ENCODE data around the gene NOP56.

Gene NOP56

DNA sequence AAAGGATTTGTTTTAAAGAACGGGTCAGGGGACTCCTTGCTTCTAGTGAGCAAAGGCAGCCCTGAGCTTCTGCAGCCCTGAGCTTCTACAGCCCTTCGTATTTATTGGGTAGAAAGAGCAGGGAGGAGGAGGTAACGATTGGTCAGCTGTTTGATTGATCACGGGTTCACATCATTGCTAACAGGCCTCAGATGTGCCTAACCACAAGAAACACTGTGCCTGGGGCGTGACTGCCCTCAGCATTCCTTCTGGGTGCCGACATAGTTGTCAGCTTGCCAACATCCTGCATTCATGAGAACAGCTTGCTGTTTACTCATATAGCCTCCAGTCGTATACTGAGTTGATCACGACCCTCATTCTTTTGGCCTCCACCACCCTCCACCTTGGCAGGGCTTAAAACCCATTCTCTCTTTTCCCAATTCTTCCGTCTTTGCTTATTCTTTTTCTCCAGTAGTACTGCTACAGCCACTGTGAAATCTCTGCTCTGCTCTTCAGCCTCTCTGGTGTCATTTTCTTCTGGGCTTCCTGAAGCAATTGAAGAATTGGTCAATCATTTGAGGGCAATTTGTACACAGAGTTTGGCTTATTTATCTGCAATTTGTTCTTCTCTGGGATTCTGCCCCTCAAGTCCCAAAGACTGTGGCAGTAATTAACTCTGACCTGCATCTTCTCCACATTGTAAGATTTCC, 25.4 kb upstream of the NOP56 start:
- H3K27ac ChIP-seq (ENCODE audit: low read length), result no peak overlapping the region
- no peaks in the 10 kb centered on the region for H3K79me2 ChIP-seq (ENCODE audit: insufficient read depth, low read length)
- DNase-seq (no peak), ATAC-seq (ENCODE audit: insufficient read depth, low read depth) (no peak)
- H3K4me2 ChIP-seq (ENCODE audit: insufficient read depth, low read length), result no peak overlapping the region
- no peaks in the 10 kb centered on the region for H3K9me3 ChIP-seq (ENCODE audit: insufficient read depth, low read length, severe bottlenecking)
- no peak overlapping the region for H3K4me3 ChIP-seq (ENCODE audit: low read depth in 1 of 2, low read length in 2 of 2)
- peaks cover 13% of the 10 kb centered on the region for H3K27me3 ChIP-seq (ENCODE audit: insufficient read depth, low read length, poor library complexity)
- no peaks in the 10 kb centered on the region for H4K20me1 ChIP-seq (ENCODE audit: insufficient read depth, low read length)
- no peaks in the 10 kb centered on the region for H3K36me3 ChIP-seq (ENCODE audit: insufficient read depth, low read length)
- no peak overlapping the region for H3K9ac ChIP-seq (ENCODE audit: low read depth, low read length)
- TF ChIP-seq, protein P1, sequence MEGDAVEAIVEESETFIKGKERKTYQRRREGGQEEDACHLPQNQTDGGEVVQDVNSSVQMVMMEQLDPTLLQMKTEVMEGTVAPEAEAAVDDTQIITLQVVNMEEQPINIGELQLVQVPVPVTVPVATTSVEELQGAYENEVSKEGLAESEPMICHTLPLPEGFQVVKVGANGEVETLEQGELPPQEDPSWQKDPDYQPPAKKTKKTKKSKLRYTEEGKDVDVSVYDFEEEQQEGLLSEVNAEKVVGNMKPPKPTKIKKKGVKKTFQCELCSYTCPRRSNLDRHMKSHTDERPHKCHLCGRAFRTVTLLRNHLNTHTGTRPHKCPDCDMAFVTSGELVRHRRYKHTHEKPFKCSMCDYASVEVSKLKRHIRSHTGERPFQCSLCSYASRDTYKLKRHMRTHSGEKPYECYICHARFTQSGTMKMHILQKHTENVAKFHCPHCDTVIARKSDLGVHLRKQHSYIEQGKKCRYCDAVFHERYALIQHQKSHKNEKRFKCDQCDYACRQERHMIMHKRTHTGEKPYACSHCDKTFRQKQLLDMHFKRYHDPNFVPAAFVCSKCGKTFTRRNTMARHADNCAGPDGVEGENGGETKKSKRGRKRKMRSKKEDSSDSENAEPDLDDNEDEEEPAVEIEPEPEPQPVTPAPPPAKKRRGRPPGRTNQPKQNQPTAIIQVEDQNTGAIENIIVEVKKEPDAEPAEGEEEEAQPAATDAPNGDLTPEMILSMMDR (IDR thresholded peaks at IDR 0.05; ENCODE audit: borderline replicate concordance, extremely low read depth, low read length, poor library complexity, severe bottlenecking), result no peak
- no peak for TF ChIP-seq EZH2 (IDR thresholded peaks at IDR 0.05; ENCODE audit: borderline replicate concordance, low read depth, low read length, severe bottlenecking)
- H3K4me1 ChIP-seq (ENCODE audit: insufficient read depth, low read length), result no peaks in the 10 kb centered on the region
- H2AFZ ChIP-seq (ENCODE audit: low read depth, low read length), result no peak overlapping the region

DNA sequence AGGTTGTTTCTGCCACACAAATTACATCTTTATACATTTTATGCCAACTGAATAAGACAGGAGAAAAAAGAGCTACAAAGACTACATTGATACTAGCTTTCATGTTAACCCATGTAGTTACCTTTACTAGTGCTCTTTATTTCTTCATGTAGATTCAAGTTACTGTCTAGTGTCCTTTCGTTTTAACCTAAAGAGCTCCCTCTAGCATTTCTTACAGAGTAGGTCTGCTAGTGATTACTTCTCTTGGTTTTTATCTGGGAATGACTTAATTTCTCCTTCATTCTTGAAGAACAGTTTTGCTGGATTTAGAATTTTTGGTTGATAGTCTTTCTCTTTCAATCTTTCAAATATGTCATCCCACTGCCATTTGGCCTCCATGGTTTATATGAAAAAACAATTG, 21.2 kb upstream of the NOP56 start:
- peaks cover 29% of the 10 kb centered on the region for H3K27me3 ChIP-seq (ENCODE audit: insufficient read depth, low read length, poor library complexity)
- H3K79me2 ChIP-seq (ENCODE audit: insufficient read depth, low read length), result no peaks in the 10 kb centered on the region
- H2AFZ ChIP-seq (ENCODE audit: low read depth, low read length), result no peak overlapping the region
- TF ChIP-seq EZH2 (IDR thresholded peaks at IDR 0.05; ENCODE audit: borderline replicate concordance, low read depth, low read length, severe bottlenecking), result no peak
- TF ChIP-seq, protein P1 (IDR thresholded peaks at IDR 0.05; ENCODE audit: borderline replicate concordance, extremely low read depth, low read length, poor library complexity, severe bottlenecking), result no peak
- no peak overlapping the region for H3K4me3 ChIP-seq (ENCODE audit: low read depth in 1 of 2, low read length in 2 of 2)
- no peak overlapping the region for H3K4me2 ChIP-seq (ENCODE audit: insufficient read depth, low read length)
- H3K9me3 ChIP-seq (ENCODE audit: insufficient read depth, low read length, severe bottlenecking), result no peaks in the 10 kb centered on the region
- no peak overlapping the region for H3K27ac ChIP-seq (ENCODE audit: low read length)
- no peaks in the 10 kb centered on the region for H3K4me1 ChIP-seq (ENCODE audit: insufficient read depth, low read length)
- no peak for DNase-seq
- no peaks in the 10 kb centered on the region for H4K20me1 ChIP-seq (ENCODE audit: insufficient read depth, low read length)
- no peak for ATAC-seq (ENCODE audit: insufficient read depth, low read depth)
- H3K36me3 ChIP-seq (ENCODE audit: insufficient read depth, low read length), result no peaks in the 10 kb centered on the region
- no peak overlapping the region for H3K9ac ChIP-seq (ENCODE audit: low read depth, low read length)

DNA sequence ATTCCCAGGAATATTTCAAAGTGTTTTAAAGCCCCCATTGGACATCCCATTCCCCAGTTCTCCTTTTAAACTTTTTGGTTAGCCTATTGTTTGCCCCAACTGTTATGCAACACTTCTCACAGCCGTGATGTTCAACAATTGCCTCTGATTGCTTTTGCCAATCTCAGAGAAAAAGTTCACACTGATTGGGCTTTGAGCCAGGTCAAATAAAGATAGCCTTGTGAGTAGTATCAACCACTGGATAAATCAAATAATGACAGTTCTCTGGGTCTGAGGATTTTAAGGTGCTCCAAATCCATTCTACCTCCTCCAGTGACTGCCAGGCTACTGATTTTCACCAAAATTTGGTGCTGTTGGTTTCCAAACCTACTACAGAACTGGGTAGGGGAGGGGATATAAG, 19.1 kb upstream of the NOP56 start:
- H3K9me3 ChIP-seq (ENCODE audit: insufficient read depth, low read length, severe bottlenecking), result no peaks in the 10 kb centered on the region
- peaks cover 24% of the 10 kb centered on the region for H3K27me3 ChIP-seq (ENCODE audit: insufficient read depth, low read length, poor library complexity)
- H3K4me2 ChIP-seq (ENCODE audit: insufficient read depth, low read length), result no peak overlapping the region
- ATAC-seq (ENCODE audit: insufficient read depth, low read depth) (no peak), DNase-seq (no peak)
- no peaks in the 10 kb centered on the region for H4K20me1 ChIP-seq (ENCODE audit: insufficient read depth, low read length)
- TF ChIP-seq, protein P1 (IDR thresholded peaks at IDR 0.05; ENCODE audit: borderline replicate concordance, extremely low read depth, low read length, poor library complexity, severe bottlenecking), result no peak
- TF ChIP-seq EZH2 (IDR thresholded peaks at IDR 0.05; ENCODE audit: borderline replicate concordance, low read depth, low read length, severe bottlenecking), result no peak
- H3K27ac ChIP-seq (ENCODE audit: low read length), result no peak overlapping the region
- H3K4me3 ChIP-seq (ENCODE audit: low read depth in 1 of 2, low read length in 2 of 2), result no peak overlapping the region
- no peaks in the 10 kb centered on the region for H3K36me3 ChIP-seq (ENCODE audit: insufficient read depth, low read length)
- H2AFZ ChIP-seq (ENCODE audit: low read depth, low read length), result no peak overlapping the region
- no peak overlapping the region for H3K9ac ChIP-seq (ENCODE audit: low read depth, low read length)
- no peaks in the 10 kb centered on the region for H3K4me1 ChIP-seq (ENCODE audit: insufficient read depth, low read length)
- H3K79me2 ChIP-seq (ENCODE audit: insufficient read depth, low read length), result no peaks in the 10 kb centered on the region
